NCI-H2196 treated with DMSO at 0.1 percent for 48 hours (cell line): ENCODE measurements around the gene CFL1.
"Not testable (repeated sequence)": the region's sequence is repeated elsewhere in the genome, so short reads cannot be mapped to it uniquely, and the experiment has no call there.

Experiments
- DNase-seq: peaks from one replicate; lab custom pipeline; 2025; ENCODE audit not compliant: unreplicated experiment; lab: John Stamatoyannopoulos, UW

CFL1 gene

GRCh38 chr11:65844231-65844872, 13.6 kb downstream of the CFL1 start:
- DNase-seq = no peak

- no peak for DNase-seq
Measured at GRCh38 chr11:65843811-65844210, 14.2 kb downstream of the CFL1 start.

GRCh38 chr11:65842144-65842543, 15.8 kb downstream of the CFL1 start:
- DNase-seq = no peak

DNA sequence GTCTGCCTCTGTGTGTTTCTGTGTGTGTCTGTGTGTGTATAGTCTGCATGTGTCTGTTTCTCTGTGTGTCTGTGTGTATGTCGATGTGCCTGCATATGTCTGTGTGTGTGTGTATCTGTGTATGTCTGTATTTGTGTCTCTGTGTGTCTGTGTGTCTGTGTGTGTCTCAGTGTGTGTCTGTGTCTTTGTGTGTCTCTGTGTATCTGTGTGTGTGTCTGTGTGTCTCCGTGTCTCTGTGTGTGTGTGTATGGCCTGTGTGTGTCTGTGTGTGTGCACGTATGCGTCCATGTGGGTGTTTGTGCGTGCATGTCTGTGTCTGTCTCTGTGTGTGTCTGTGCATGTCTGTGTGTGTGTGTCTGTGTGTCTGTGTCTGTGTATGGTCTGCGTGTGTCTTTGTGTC, 23.8 kb downstream of the CFL1 start:
- DNase-seq = no peak

DNA sequence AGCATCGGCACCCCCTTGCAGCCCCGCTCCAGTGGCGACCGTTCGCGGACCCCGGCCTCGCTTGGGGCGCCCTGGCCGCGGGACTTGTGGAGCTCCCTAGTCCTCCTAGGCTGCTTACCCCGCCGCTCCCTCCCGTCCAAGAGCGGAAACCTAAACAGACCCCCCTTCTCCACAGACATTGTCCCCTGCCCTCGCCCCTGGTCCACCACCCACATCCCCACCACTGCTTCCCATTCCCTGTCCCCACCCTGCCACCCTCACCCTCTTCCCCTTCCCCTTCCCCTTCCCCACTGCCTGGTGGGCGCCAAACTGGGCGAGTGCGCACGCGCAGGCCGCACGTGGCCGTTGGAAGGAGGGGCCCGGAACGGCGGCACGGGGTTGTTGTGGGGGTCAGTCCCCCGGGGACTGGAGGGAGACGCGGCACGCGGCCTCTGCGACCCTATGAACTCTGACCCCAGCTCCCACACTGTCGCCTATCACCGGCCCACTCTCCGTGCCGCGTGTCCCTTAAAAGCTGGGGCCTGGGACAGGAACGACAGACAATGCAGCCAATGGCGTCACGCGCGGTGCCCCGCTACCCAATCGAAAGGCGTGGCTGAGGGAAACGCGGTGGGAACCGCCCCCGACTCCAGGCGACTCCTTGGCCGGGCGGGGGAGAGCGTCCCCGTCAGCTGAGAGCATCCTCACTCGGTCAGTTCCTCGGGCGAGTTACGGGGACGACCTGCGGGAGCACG, 24.5 kb downstream of the CFL1 start, which contains the start of gene SNX32:
SNX32 (plus strand) TSS at position 667 of the 734 bp plus-strand sequence. CDS start 103 bp downstream, outside the sequence.
- peak; percentile 77 for DNase-seq

- DNase-seq = not testable (repeated sequence)
Measured at GRCh38 chr11:65832231-65832630, 25.7 kb downstream of the CFL1 start.

DNA sequence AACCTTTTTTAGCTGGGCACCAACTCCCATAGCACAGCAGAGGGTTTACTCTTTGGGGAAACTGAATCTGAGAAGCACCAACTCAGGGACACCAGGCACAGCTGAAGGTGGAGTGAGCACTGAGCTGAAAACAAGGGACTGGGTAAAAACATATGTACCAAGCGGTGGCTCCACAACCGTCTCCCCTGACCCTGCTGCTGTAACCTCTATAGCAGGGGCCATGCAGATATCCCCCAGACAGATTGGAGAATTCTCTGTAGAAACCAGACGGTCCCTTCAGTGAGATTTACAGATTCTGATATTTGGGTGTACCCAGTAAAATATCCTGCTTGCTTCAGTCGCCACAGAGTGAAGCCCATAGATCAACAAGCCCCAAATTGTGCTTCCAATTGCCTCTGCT, 28.5 kb downstream of the CFL1 start:
- no peak for DNase-seq

DNA sequence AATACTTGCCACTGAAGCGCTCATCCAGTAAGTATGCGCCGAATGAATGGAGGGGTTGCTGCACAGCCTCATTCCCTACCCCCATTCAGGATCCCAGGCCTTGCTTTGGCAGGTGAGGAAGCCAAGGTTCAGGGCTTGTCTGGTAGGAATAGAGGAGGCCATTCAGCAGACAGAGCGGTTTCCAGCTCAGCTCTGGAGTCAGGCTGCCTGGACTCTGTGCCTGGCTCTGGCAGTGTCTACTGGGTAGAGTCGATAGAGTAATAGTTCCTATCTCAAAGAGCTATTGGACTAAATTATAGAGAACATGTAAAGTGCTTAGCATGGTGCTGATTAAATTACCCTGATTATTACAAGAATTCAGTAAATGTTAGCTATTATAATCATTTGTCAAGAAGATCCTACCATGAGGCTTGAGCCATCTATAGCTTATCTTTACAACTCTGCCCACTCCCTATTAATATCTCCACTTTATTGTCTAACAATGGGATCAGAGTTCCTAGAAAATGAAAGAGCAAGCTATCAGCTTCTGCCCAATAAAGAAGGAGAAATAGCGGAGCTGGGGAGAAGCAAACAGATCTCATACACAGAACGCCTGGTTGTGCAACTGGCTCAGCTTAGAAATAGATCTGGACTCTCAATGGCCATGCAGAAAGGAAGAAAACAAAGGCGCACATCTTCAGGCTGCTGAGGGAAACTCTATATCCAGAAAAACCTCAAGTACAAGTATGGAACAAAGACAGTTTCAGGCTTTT, 30.8 kb downstream of the CFL1 start:
- DNase-seq = no peak

GRCh38 chr11:65822776-65823528, 35.0 kb downstream of the CFL1 start:
- no peak for DNase-seq

DNA sequence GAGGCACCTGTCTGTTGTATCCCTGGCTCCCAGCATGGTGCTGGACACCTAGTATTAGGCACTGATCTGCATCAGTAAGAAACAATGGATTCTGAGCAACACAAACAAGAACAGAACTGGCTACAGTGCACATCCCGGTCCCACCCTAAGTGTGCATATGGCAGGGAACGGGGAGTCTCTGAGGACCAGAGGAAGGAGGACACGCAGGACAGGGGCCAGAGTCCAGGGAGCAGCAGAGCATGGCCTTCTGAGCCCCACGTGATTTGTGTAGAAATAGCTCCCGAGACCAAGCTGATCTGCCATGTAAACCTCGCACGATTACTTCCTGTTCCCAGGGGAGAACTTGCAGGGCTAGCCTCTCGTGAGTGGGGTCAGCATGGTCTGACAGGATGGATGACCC, 36.9 kb downstream of the CFL1 start:
- no peak for DNase-seq

DNA sequence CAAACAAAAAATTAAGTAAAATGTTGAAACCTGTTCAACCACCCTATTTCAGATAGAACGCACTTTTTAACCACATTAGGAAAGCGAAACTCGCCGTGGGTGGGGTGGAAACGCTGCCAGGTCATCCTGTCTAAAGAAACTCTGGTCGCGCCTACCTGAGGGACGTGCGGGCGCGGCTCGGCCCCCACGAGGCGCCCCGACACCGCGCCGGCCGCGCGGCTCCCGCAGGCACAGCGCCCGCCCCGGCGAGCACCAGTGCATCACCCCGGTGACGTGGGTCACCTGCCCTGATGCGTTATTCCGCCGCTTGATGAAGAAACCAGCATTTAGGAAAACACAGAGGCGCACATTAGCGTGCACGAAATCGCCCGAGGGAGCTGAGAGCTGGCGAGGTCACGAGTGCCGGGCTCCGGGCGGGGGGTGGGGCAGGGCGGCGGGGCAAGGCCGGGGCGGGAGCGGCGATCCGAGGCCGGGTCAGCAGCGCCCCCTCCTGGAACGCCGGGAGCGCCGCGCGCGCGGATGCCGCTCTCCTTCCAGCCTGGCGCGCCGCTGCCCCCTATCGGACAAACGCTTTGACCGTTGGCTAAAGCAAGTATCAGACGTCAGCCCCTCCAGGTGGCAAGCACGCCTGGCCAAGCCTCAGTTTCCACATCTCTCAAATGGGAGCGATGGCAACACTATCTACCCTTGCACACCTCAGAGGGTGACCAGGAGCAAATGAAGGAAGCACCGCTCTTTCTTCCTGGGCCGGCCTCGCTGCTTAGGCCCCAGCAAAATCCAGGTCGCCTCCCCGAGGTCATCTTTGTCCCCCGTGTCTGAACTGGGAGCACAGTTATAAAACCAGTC, 39.9 kb downstream of the CFL1 start:
- DNase-seq = peak; percentile 75

DNA sequence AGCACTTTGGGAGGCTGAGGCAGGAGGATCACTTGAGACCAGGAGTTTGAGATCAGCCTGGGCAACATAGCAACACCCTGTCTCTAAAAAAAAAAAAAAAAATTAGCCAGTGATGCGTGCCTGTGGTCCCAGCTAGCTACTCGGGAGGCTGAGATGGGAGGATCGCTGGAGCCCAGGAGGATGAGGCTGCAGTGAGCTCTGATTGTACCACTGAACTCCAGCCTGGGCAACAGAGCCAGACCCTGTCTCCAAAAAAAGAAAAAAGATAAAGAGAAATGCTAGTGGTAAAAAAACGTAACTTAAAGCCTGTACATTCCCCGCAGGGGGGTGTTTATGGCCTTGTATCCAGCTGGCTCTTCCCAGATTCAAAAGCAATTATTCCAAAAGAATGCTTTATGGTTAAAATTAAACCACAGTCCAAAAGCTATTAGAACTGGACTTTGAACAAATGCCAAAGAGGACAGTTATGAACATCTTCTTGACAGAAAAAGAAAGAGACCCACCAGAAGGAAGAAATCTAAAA, 40.6 kb downstream of the CFL1 start:
- no peak for DNase-seq

- DNase-seq = no peak
Measured at GRCh38 chr11:65816696-65817095, 41.3 kb downstream of the CFL1 start.

- no peak for DNase-seq
Measured at GRCh38 chr11:65814986-65815565, 42.9 kb downstream of the CFL1 start.

DNA sequence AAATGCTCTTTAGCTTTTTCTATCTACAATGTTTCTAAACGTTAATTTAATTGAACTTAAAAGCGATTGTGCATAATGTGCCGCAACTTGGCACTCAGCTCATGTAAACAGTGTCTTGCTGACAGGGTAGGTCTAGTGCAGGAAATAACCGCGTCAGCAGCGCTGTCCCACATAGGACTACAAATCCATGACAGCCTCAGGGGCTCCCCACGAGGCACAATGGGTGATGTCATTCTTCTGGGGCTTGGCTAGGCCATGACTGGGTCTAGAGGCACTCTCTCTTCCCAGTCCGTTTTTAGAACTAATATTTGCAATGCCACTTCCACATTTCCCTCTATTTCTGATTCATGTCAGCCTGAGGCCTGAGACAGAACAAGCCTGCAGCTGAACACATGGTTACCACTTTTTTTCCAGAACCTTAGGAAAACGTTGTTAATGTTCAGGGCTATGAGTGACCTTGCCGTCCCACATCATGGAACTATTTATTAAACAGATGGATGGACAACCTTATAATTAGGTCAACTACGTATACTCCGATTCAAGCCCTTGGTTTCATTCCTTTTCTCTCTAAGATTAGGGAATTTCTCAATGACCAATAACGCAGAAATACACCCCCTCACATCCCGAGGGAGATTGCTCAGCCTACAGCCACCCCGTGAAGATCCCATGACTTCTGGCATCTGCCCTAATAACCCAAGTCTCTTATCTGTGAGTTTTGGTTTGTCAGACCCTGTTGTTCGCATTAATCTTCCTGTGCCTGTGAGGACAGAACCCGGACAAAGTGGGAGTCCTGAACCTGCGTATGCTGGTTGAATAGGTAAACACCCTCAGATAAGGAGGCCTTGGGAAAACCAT, 43.6 kb downstream of the CFL1 start:
- DNase-seq = no peak

GRCh38 chr11:65811764-65812475, 46.1 kb downstream of the CFL1 start:
- no peak for DNase-seq

GRCh38 chr11:65810046-65810868, 47.7 kb downstream of the CFL1 start:
- DNase-seq = peak; percentile 7
